ENCODE measurements around the gene KCNIP4. TPM values are rescaled to one million over a fixed set of nuclear protein-coding genes. Genes with fewer than 3 reads are reported as not detected.

KCNIP4 gene
- total and polyA plus RNA-seq, 11 donors, result 0.19 TPM; not detected in 10

DNA sequence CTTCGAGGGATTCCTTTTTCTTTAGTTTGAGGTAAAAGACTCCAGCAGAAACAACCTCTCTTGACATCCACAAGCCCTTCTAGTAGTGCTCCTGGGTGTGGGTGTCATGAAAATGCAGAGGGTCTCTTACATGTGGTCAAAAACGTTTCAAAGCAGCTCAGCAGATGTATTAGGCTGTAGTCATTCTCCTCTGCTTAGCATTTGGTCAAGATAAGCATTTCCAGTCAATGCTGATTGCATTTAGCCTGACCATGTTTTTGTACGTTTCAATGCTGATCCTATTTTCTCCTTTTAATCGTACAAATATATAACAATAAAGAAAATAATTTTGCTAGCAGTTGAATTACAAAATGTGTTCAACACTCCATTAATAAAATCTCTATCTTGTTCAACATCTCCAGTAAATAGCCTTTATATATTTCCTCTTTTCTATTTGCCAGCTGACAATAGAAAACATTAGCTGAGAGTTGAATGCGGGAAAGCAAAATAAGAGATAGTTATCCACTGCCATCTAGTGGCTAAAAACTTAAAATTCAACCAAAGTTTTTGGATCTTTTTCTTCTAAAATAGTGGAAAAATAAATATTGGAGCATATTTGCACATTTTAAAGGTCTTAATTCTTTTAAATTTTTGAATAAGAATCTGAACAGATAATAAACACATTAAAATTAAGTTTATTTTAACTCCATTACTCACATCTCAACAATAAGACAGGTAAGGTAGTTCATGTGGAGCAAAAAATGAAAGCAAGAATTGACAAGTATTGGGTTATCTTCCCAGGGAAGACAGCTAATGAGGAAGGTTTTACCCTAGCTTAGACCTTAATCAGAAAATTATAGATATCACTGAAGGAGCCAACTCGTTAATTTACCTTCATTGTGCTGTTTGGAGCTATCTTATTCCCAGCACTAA, 1263.5 kb downstream of the KCNIP4 start:
- no peak for ATAC-seq
- no peak for DNase-seq
- Histone ChIP-seq H3K4me1 (no peaks in the 10 kb centered on the region), H3K4me3 (no peak overlapping the region), H3K9me3 (no peaks in the 10 kb centered on the region), H3K27me3 (peaks cover 0 to 18% (median 0%) of the 10 kb centered on the region in 9 donors), H3K27ac (no peak overlapping the region), H3K36me3 (no peaks in the 10 kb centered on the region)
- 28 to 30% (median 29%) methylated on average over 6 of the region's 6 CpGs for WGBS, 4 donors
- TF ChIP-seq, protein P1, sequence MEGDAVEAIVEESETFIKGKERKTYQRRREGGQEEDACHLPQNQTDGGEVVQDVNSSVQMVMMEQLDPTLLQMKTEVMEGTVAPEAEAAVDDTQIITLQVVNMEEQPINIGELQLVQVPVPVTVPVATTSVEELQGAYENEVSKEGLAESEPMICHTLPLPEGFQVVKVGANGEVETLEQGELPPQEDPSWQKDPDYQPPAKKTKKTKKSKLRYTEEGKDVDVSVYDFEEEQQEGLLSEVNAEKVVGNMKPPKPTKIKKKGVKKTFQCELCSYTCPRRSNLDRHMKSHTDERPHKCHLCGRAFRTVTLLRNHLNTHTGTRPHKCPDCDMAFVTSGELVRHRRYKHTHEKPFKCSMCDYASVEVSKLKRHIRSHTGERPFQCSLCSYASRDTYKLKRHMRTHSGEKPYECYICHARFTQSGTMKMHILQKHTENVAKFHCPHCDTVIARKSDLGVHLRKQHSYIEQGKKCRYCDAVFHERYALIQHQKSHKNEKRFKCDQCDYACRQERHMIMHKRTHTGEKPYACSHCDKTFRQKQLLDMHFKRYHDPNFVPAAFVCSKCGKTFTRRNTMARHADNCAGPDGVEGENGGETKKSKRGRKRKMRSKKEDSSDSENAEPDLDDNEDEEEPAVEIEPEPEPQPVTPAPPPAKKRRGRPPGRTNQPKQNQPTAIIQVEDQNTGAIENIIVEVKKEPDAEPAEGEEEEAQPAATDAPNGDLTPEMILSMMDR (IDR thresholded peaks at IDR 0.05), result peak; percentile 47 to 81 (median 66)
- no peak for TF ChIP-seq POLR2A (IDR thresholded peaks at IDR 0.05)
- intact Hi-C loops (cut with DNase I), result loop anchor here (2.0 to 10.0 kb wide), 11 partner anchors 260 to 2000 kb away; no protein-coding TSS in a partner anchor

DNA sequence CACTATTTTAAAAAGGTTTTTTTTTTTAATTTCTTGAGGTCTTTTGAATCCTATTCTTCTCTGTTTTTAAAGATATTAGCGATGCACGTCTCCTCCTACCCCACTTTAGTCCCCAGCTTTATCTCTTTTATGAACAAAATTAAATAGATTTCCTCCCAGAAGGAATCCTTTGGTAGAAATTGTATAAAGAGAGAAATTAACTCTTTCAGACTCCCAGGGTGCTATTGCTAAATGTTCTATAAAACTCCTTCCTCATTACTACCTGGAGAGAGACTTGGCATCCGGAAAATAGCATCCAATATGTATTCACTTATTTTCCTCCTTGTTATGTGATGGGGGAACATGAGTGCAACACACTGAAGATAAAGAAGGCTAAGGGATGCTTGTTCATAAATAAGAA, 1264.8 kb downstream of the KCNIP4 start:
- ATAC-seq (no peak), DNase-seq (no peak)
- Histone ChIP-seq H3K36me3 (no peaks in the 10 kb centered on the region), H3K4me1 (no peaks in the 10 kb centered on the region), H3K4me3 (no peak overlapping the region), H3K27ac (no peak overlapping the region), H3K27me3 (peaks cover 0 to 17% (median 0%) of the 10 kb centered on the region in 9 donors), H3K9me3 (no peaks in the 10 kb centered on the region)
- TF ChIP-seq, protein P1 (IDR thresholded peaks at IDR 0.05), result no peak
- TF ChIP-seq POLR2A (IDR thresholded peaks at IDR 0.05), result no peak
- 75 to 79% (median 77%) methylated on average over 3 of the region's 3 CpGs for WGBS, 4 donors
- intact Hi-C loops (cut with DNase I), result loop anchor here in 9 of 10 donors (2.0 to 10.0 kb wide), 9 partner anchors 259 to 1999 kb away; no protein-coding TSS in a partner anchor

DNA sequence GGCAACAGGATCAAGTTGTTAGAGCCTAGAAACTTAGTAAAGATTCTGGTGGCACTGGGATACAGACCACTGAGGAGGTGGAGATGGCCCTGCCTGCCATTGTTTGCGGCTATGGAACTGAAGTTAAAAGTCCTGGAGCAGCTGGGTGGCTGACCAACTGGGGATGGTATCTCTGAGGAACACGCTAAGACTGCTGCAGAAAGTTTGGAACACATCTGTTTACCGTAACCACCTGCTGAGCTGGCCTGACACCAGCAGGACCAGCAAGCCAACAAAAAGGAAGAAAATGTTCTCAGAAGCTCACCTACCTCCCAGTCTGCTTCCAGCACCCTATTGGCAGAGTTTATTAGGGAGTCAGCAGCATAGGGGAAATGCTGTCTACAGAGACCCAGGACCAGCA, 1265.7 kb downstream of the KCNIP4 start:
- Histone ChIP-seq H3K4me1 (no peaks in the 10 kb centered on the region), H3K36me3 (no peaks in the 10 kb centered on the region), H3K9me3 (no peaks in the 10 kb centered on the region), H3K27ac (no peak overlapping the region), H3K4me3 (no peak overlapping the region), H3K27me3 (peaks cover 0 to 17% (median under 1%) of the 10 kb centered on the region in 9 donors)
- WGBS, 4 donors, result 69 to 77% (median 72%) methylated on average over 3 of the region's 3 CpGs
- intact Hi-C loops (cut with DNase I), result loop anchor here in 9 of 10 donors (5.0 to 10.0 kb wide), 8 partner anchors 258 to 1998 kb away; no protein-coding TSS in a partner anchor
- TF ChIP-seq, protein P1 (IDR thresholded peaks at IDR 0.05), result no peak
- TF ChIP-seq POLR2A (IDR thresholded peaks at IDR 0.05), result no peak
- DNase-seq, result no peak
- no peak for ATAC-seq

DNA sequence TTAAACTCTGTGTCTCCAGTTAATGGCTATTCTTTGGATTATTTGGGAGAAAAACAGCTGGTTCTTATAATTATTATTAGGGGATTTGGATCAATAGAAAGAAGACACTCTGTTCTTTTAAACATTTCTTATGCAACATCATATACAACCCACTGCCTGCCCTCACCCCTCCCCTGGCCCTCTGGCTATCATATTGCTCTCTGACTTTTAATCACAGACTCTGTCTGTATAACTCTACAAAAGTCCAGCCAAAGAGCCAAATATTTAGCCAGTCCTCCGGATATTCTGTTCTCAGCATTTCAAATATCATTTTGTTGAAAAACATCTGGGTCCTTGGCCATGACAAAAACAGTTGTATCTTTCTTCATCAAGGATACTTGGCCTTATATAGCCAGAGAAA, 1267.3 kb downstream of the KCNIP4 start:
- Histone ChIP-seq H3K4me1 (no peaks in the 10 kb centered on the region), H3K27me3 (peaks cover 0 to 17% (median 3%) of the 10 kb centered on the region in 9 donors), H3K27ac (no peak overlapping the region), H3K9me3 (no peaks in the 10 kb centered on the region), H3K4me3 (no peak overlapping the region), H3K36me3 (no peaks in the 10 kb centered on the region)
- 62 to 78% (median 68%) methylated on average over 1 of the region's 1 CpG for WGBS, 4 donors
- DNase-seq, result no peak
- ATAC-seq, result no peak
- intact Hi-C loops (cut with DNase I), result loop anchor here in 9 of 10 donors (5.0 to 10.0 kb wide), 8 partner anchors 256 to 1996 kb away; no protein-coding TSS in a partner anchor
- no peak for TF ChIP-seq POLR2A (IDR thresholded peaks at IDR 0.05)
- TF ChIP-seq, protein P1 (IDR thresholded peaks at IDR 0.05), result no peak

All from heart left ventricle (tissue), 16 donors.